CD4-positive, alpha-beta T cell treated with Interleukin-17A for 4 hours (primary cell): ENCODE results near the gene STT3B.
A peak's percentile ranks its signal among the peaks of the same experiment; 100 is the strongest.
"Not testable (repeated sequence)": the region's sequence is repeated elsewhere in the genome, so short reads cannot be mapped to it uniquely, and the experiment has no call there.

Experiments
- DNase-seq: peaks from one replicate; pipeline ENCODE4 v3.0.0-alpha.2; 2020; ENCODE audit warnings: mixed read lengths

Gene STT3B

GRCh38 chr3:31553258-31553657 lies 20.5 kb downstream of the STT3B start:
- DNase-seq, result no peak

DNA sequence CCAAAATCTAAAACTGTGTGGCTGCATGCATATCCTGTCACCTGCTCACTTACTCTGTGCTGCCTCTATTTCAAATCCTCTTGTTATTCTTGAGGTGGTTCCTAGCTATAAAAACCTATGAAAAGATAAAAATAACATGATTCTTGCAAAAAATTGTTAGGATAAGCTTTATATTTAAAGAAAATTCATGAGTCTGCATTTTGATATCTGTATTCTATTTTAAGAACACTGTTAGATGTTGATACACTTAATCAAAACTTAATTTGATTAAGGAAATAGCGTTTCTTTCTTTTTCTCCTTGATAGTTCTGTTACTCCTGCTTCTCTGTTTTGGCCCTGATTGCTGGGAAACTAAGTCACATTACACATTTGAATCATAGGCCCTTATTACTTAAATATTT lies 22.5 kb downstream of the STT3B start:
- DNase-seq, result no peak

DNA sequence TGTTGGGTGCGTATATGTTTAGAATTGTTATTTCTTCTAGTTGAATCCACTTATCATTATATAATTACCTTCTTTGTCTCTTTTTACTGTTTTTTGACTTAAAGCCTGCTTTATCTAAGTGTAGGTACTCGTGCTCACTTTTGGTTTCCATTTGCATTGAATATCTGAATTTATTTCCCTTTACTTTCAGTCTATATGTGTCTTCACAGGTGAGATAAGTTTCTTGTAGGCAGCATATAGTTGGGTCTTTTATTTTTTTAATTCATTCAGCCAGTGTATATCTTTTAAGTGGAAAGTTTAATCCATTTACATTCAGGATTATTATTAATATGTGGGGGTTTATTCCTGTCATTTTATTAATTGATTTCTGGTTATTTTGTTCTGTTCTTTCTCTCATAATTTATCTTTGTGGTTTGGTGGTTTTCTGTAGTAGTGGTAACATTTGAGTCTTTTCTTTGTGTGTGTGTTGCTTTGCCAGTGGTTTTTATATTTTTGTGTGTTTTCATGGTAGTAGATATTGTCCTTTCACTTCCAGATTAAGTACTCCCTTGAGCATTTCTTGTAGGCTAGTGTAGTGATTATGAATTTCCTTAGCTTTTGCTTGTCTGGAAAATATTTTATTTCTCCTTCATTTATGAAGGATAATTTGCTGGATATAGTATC lies 27.3 kb downstream of the STT3B start:
- DNase-seq, result no peak

GRCh38 chr3:31561891-31562290 lies 29.2 kb downstream of the STT3B start:
- no peak for DNase-seq

DNA sequence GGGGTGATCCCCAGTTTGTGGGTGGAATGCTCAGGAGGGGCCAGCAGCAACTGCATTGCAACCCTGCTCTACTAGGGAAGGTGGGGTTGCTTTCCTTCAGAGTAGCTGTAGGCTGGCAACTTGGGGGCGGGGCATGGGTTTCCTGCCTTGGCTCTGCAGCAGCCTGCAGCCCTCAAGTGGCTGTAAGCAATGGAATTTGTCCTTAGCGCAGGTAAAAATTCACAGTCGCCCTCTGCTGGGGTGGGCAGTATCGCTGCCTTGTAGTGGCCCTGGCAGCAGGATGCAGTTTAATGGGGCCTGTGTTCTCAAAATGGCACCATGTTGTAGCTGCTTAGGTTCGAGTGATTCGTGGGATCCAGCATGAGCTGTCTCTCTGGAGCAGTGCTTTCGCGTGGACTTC lies 29.8 kb downstream of the STT3B start:
- peak; percentile 65 for DNase-seq

- no peak for DNase-seq
Measured at GRCh38 chr3:31565288-31565687, 32.6 kb downstream of the STT3B start.

DNA sequence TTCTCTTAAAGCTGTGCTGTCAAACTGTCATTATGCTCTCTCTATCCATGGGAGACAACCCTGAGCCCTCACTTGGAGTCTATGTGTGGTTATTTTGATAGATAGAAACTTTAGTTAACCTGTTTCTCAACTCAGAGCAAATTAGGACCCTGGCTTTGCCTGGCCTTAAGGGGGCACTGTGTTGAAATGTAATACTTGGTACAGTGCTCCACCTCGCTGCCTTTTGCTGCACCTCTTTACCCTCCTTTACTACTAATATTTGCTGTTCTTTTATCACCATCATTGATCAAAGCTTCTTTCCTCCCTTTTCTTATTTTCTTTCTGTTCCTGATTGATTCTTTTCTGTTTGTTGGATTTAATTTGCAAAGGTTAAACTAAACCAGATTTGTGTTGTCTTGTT lies 34.3 kb downstream of the STT3B start:
- DNase-seq, result peak; percentile 45

- DNase-seq, result no peak
Measured at GRCh38 chr3:31568649-31569048, 35.9 kb downstream of the STT3B start.

- DNase-seq, result no peak
Measured at GRCh38 chr3:31571325-31571724, 38.6 kb downstream of the STT3B start.

DNA sequence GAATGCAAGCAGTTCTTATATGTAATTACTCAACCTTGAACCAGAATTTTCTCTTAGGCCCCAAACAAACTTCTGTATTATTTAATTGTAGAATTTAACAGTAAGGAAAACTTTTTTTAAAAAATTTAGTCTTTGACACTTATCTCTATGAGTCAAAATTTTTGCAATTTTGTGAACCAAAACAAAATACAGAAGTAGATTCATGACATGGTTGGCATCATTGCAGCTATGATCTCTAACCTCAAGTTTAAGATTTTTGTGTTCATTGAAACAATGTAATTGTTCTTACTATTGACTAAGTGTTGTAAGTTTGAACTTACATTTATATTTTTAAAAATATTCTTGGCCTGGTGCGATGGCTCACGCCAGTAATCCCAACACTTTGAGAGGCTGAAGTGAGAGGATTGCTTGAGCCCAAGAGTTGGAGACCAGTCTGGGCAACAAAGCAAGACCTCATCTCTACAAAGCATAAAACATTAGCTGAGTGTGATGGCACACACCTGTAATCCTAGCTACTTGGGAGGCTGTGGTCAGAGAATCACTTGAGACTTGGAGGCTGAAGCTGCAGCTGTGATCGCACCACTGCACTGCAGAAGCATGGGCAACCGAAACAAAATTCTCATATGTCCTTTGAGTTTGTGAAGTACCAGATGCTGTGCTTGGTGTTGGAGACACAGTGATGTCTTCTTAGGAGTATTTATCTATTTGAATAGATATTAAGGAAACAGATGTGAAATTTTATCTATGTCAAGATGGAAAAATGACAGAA lies 39.7 kb downstream of the STT3B start:
- DNase-seq, result no peak

GRCh38 chr3:31573036-31573779 lies 40.5 kb downstream of the STT3B start:
- no peak for DNase-seq

DNA sequence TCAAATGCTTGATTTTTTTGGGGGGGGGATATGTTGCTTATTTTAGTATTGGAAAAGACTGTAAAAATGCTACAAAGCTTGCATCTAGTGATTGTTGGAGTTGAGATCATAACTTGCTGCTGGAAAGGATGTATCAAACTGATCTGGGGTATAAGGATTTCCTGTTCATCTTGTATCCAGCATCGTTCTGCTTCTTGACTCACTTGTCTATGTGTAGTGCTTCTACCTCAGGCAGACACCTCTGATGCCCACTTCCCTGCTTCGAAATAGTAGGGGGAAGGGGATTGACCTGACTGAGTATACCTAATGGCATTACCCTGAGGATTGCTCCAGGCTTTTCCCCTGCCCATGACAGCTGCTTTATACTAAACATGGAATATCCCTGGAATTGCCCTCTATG lies 42.7 kb downstream of the STT3B start:
- DNase-seq, result peak; percentile 15

DNA sequence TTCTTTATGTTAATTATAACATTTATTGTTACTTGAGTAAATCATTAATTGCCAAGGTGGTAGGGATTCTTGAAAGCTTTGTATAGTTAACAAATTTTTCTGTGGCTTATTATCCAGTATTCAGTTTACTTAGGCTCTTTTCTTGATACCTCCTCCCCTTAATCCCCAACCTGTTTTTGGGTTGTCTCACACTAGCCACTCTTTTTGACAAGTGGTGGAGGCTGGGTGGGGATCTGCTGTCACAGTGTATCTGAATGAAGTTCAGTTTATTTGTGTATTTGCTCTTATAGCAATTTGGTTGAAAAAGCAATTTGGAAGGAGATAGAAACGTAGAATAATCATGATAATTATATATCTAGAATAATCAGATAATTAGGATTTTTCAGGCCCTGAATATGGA lies 43.8 kb downstream of the STT3B start:
- no peak for DNase-seq

- no peak for DNase-seq
Measured at GRCh38 chr3:31577232-31577631, 44.5 kb downstream of the STT3B start.

GRCh38 chr3:31579828-31580227 lies 47.1 kb downstream of the STT3B start:
- DNase-seq, result no peak

- no peak for DNase-seq
Measured at GRCh38 chr3:31580645-31581044, 47.9 kb downstream of the STT3B start.

GRCh38 chr3:31581660-31582059 lies 48.9 kb downstream of the STT3B start:
- no peak for DNase-seq

GRCh38 chr3:31589228-31589627 lies 56.5 kb downstream of the STT3B start:
- DNase-seq, result no peak

DNA sequence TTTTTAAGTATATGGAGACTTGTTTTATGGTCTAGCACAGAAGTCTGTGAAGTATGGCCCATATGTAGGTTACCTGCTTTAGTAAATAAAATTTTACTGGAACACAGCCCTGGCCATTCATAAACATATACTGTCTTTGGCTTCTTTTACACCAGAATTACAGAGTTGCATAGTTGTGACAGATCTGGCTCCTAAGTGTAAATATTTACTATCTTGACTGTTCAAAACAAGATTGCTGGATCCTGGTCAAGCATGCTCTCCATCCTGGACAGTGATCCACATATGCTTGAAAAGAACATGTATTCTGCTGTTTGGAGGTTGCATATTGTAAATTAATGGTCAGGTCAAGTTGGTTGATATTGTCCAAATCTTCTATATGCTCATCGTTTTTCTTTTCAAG lies 57.9 kb downstream of the STT3B start:
- DNase-seq, result no peak

GRCh38 chr3:31592764-31593163 lies 60.0 kb downstream of the STT3B start:
- no peak for DNase-seq

DNA sequence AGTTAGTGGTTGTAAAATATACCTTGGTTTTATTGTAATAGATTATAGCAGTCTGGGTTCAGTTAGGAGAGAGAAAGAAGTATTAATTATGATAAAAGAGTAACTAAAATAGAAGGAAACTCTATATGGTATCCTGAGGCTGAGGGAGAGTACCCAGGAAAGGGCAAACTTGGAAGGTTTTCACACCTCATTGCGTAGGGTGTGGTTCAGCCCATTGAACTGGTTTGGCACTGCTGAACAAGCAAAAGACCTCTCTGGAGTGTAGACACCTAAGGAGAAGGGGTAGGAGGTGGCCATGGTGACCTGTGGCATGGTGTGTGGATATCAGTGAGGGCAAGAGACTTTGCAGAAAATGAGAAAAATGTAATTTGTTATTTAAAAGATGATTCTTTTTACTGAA lies 63.5 kb downstream of the STT3B start:
- DNase-seq, result no peak

DNA sequence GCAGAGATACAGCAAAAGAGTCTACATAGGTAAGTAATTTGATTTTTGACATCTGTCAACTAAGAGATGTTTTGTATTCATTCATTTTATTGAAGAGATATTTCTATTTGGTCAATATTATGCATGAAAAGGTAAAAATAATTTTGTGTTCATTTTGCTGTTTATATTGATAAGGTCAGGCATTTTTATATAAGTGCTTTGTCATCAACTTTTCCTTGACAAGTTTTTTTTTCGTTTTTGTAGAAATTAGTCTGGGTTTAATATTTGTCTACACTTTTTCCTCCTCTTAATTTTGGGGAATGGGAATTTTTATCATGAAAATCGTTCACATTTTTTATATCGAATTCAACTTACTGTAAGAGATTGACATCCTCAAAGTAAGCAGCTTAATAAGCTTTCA lies 67.7 kb downstream of the STT3B start:
- DNase-seq, result no peak

GRCh38 chr3:31605333-31605732 lies 72.6 kb downstream of the STT3B start:
- DNase-seq, result not testable (repeated sequence)

GRCh38 chr3:31606453-31606852 lies 73.7 kb downstream of the STT3B start:
- no peak for DNase-seq
